ENCODE data around the gene CSPG4. TPM values are rescaled to one million over a fixed set of nuclear protein-coding genes. Genes with fewer than 3 reads are reported as not detected.
"Not testable (repeated sequence)": the region's sequence is repeated elsewhere in the genome, so short reads cannot be mapped to it uniquely, and the experiment has no call there.

The CSPG4 gene
- total and polyA plus RNA-seq, 2 of the 13 experiments (the other 11 are each of a cell fraction or from before 2014, with no cell fraction given): 0.01 to 0.04 TPM

- TF ChIP-seq ZNF232 (CRISPR knock-in tag; IDR thresholded peaks at IDR 0.05; ENCODE audit: borderline replicate concordance) (no peak), FOXO4 (CRISPR knock-in tag; conservative IDR thresholded peaks at IDR 0.05) (no peak), KLF12 (CRISPR knock-in tag; IDR thresholded peaks at IDR 0.05; ENCODE audit: borderline replicate concordance) (no peak)
Measured at GRCh38 chr15:75704618-75705017, 8.0 kb downstream of the CSPG4 start (continued).

- TF ChIP-seq ONECUT2 (CRISPR knock-in tag; IDR thresholded peaks at IDR 0.05) (no peak), ZNF776 (CRISPR knock-in tag; IDR thresholded peaks at IDR 0.05) (no peak), ZNF878 (CRISPR knock-in tag; IDR thresholded peaks at IDR 0.05) (no peak), ZMYM3 (CRISPR knock-in tag; IDR thresholded peaks at IDR 0.05) (no peak), HCFC1 (IDR thresholded peaks at IDR 0.05; ENCODE audit: low read depth, low read length) (no peak), PRPF4 (IDR thresholded peaks at IDR 0.05; ENCODE audit: low read depth, low read length, poor library complexity, severe bottlenecking) (no peak), ZNF12 (CRISPR knock-in tag; IDR thresholded peaks at IDR 0.05) (no peak), CC2D1A (CRISPR knock-in tag; IDR thresholded peaks at IDR 0.05) (no peak), ZNF724P (CRISPR knock-in tag; IDR thresholded peaks at IDR 0.05; ENCODE audit: borderline replicate concordance) (no peak), ARNT2 (CRISPR knock-in tag; IDR thresholded peaks at IDR 0.05; ENCODE audit: low read depth) (no peak), EZH2 (conservative IDR thresholded peaks at IDR 0.05; ENCODE audit: low read depth, low read length) (no peak), JDP2 (CRISPR knock-in tag; IDR thresholded peaks at IDR 0.05; ENCODE audit: borderline replicate concordance) (no peak), ZC3H13 (CRISPR knock-in tag; IDR thresholded peaks at IDR 0.05) (no peak), IKZF1 (IDR thresholded peaks at IDR 0.05) (no peak), ZSCAN29 (CRISPR knock-in tag; conservative IDR thresholded peaks at IDR 0.05) (no peak)
Measured at GRCh38 chr15:75704263-75704615, 8.4 kb downstream of the CSPG4 start.

GRCh38 chr15:75703440-75704262, 9.0 kb downstream of the CSPG4 start:
- FAIRE-seq; H2AFZ ChIP-seq (ENCODE audit: low read length); H3K79me2 ChIP-seq (ENCODE audit: insufficient read depth, low read length); H3K36me3 ChIP-seq (replicated peaks in 1 of 2; ENCODE audit: control insufficient read depth in 1 of 2, insufficient read depth in 2 of 2, low read length in 2 of 2); H3K27ac ChIP-seq (ENCODE audit: extremely low read length, insufficient read depth, low read length); DNase-seq (ENCODE audit: low spot score); H3K4me2 ChIP-seq (ENCODE audit: low read depth, low read length); POLR2A ChIA-PET; H4K20me1 ChIP-seq (ENCODE audit: insufficient read depth, low read length); CTCF ChIA-PET (ENCODE audit: low intra/inter-chr PET ratio, low total read pairs); H3K9me3 ChIP-seq (ENCODE audit: low read length); BruUV-seq (replicated peaks); intact Hi-C loops (cut with micrococcal nuclease; ENCODE audit: unreplicated experiment); ATAC-seq; in situ Hi-C loops (cut with HindIII; ENCODE audit: extremely low pct_ligation_motif_present, low pct_unique_long_range_greater_than_20kb); H3K4me3 ChIP-seq (replicated peaks in 1 of 3; ENCODE audit: insufficient read depth in 1 of 3, low read depth in 2 of 3, low read length in 3 of 3); H3K9ac ChIP-seq (ENCODE audit: insufficient read depth, low read depth, low read length): not testable (repeated sequence)
- Histone ChIP-seq H3K4me1 (ENCODE audit: insufficient read depth, low read length) (peaks cover 11% of the 10 kb centered on the region), H3K27me3 (ENCODE audit: control insufficient read depth in 1 of 2, insufficient read depth in 2 of 2, low read length in 2 of 2) (peaks cover 3 to 23% of the 10 kb centered on the region in 2 experiments; a peak in 3 of 5 replicates)
- WGBS (ENCODE audit: low lambda C conversion rate): no CpG with 5 or more reads among the region's 18 CpGs

More at GRCh38 chr15:75704263-75704615, 8.4 kb downstream of the CSPG4 start:
- ChIA-PET CTCF (ENCODE audit: low intra/inter-chr PET ratio, low total read pairs) (no interaction called here), POLR2A (no interaction called here)
- Histone ChIP-seq H3K27me3 (ENCODE audit: control insufficient read depth in 1 of 2, insufficient read depth in 2 of 2, low read length in 2 of 2) (peaks cover 3 to 28% of the 10 kb centered on the region in 2 experiments), H3K9me3 (ENCODE audit: low read length) (no peaks in the 10 kb centered on the region), H3K36me3 (replicated peaks in 1 of 2; ENCODE audit: control insufficient read depth in 1 of 2, insufficient read depth in 2 of 2, low read length in 2 of 2) (no peaks in the 10 kb centered on the region), H3K9ac (ENCODE audit: insufficient read depth, low read depth, low read length) (no peak overlapping the region), H4K20me1 (ENCODE audit: insufficient read depth, low read length) (no peaks in the 10 kb centered on the region), H3K4me2 (ENCODE audit: low read depth, low read length) (no peak overlapping the region), H3K79me2 (ENCODE audit: insufficient read depth, low read length) (no peaks in the 10 kb centered on the region), H3K4me3 (replicated peaks in 1 of 3; ENCODE audit: insufficient read depth in 1 of 3, low read depth in 2 of 3, low read length in 3 of 3) (no peak overlapping the region), H2AFZ (ENCODE audit: low read length) (no peak overlapping the region), H3K4me1 (ENCODE audit: insufficient read depth, low read length) (peaks cover 7% of the 10 kb centered on the region), H3K27ac (ENCODE audit: extremely low read length, insufficient read depth, low read length) (no peak overlapping the region)
- ATAC-seq (no peak), DNase-seq (ENCODE audit: low spot score) (no peak), FAIRE-seq (no peak)
- 0% methylated on average over 2 of the region's 6 CpGs for WGBS (ENCODE audit: low lambda C conversion rate)
- intact Hi-C loops (cut with micrococcal nuclease; ENCODE audit: unreplicated experiment) (no loop called here), in situ Hi-C loops (cut with HindIII; ENCODE audit: extremely low pct_ligation_motif_present, low pct_unique_long_range_greater_than_20kb) (no loop called here)
- no TSS peak for BruUV-seq (replicated peaks)

Measured in HepG2 (cell line).